Measurements from ENCODE around the gene ADGRA1.
A peak's percentile ranks its signal among the peaks of the same experiment; 100 is the strongest.

Gene ADGRA1

DNA sequence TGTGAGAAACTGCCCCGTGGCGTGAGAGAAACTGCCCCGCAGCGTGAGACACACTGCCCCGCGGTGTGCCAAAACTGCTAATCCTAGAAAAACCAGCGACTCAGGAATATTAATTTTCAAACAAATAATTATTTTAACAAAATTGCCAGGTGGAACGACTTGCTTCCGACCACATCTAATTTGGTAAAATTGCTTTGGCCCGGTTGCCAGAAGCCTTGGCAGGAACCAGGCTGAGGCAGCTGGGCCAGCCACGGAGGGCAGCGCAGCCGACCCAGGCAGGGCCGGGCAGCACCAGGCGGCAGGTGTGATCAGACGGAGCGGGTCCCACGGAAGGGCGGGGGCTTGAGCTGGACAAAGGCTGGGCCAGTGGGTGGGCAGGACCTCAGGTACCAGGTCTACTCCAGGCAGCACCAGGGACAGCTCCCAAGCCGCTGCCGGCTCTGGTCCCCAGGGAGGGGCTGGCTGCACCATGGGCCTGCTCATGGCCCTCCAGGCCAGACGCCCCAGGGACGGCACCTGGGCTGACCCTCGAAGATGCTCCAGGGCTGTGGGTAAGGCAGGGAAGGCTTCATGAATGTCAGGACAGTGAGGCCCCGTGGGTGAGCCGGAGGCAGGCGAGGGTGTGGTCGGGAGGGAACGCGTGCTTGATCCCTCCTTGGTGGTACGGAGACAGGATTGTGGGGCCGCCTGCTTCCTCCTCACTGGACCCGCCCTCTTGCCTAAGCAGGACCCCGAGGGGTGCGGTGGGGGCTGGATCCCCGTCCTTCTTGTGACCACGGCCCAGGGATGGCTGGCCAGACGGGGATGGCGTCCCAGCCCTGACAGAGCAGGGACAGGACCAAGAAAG is 7.7 kb upstream of the ADGRA1 start:
- TF ChIP-seq ZNF174 (tag by site-specific recombination; IDR thresholded peaks at IDR 0.05), result no peak
- 0 out of 2 replicates have a peak, but pooled peaks have one; percentile 17 for TF ChIP-seq ZNF335 (tag by site-specific recombination; conservative IDR thresholded peaks at IDR 0.05)
- TF ChIP-seq, protein P1, sequence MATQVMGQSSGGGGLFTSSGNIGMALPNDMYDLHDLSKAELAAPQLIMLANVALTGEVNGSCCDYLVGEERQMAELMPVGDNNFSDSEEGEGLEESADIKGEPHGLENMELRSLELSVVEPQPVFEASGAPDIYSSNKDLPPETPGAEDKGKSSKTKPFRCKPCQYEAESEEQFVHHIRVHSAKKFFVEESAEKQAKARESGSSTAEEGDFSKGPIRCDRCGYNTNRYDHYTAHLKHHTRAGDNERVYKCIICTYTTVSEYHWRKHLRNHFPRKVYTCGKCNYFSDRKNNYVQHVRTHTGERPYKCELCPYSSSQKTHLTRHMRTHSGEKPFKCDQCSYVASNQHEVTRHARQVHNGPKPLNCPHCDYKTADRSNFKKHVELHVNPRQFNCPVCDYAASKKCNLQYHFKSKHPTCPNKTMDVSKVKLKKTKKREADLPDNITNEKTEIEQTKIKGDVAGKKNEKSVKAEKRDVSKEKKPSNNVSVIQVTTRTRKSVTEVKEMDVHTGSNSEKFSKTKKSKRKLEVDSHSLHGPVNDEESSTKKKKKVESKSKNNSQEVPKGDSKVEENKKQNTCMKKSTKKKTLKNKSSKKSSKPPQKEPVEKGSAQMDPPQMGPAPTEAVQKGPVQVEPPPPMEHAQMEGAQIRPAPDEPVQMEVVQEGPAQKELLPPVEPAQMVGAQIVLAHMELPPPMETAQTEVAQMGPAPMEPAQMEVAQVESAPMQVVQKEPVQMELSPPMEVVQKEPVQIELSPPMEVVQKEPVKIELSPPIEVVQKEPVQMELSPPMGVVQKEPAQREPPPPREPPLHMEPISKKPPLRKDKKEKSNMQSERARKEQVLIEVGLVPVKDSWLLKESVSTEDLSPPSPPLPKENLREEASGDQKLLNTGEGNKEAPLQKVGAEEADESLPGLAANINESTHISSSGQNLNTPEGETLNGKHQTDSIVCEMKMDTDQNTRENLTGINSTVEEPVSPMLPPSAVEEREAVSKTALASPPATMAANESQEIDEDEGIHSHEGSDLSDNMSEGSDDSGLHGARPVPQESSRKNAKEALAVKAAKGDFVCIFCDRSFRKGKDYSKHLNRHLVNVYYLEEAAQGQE (tag by site-specific recombination; IDR thresholded peaks at IDR 0.05), result peak; percentile 98
- TF ChIP-seq GFI1B (tag by site-specific recombination; IDR thresholded peaks at IDR 0.05), result no peak
- TF ChIP-seq ZNF654 (tag by site-specific recombination; IDR thresholded peaks at IDR 0.05; ENCODE audit: low read depth), result no peak
- TF ChIP-seq BCL11A (tag by site-specific recombination; IDR thresholded peaks at IDR 0.05; ENCODE audit: low read depth), result no peak
- no peak for TF ChIP-seq ZNF701 (tag by site-specific recombination; IDR thresholded peaks at IDR 0.05)
- peak; percentile 9; the same call in 1 of the 2 replicates for TF ChIP-seq SP2 (tag by site-specific recombination; IDR thresholded peaks at IDR 0.05)
- no peak for TF ChIP-seq ZNF621 (tag by site-specific recombination; IDR thresholded peaks at IDR 0.05)
- Histone ChIP-seq H3K36me3 (ENCODE audit: control insufficient read depth in 2 of 2, insufficient read depth in 1 of 2, low read length in 2 of 2) (no peaks in the 10 kb centered on the region), H3K27ac (ENCODE audit: extremely low read depth, low read depth, low read length) (no peak overlapping the region), H3K4me1 (ENCODE audit: control insufficient read depth, insufficient read depth, low read length) (no peaks in the 10 kb centered on the region), H3K9me3 (ENCODE audit: control insufficient read depth, insufficient read depth, low read depth, low read length) (no peaks in the 10 kb centered on the region), H3K4me3 (ENCODE audit: low read depth, low read length) (no peak overlapping the region)
- ChIA-PET CTCF (no interaction called here), POLR2A (no interaction called here)

DNA sequence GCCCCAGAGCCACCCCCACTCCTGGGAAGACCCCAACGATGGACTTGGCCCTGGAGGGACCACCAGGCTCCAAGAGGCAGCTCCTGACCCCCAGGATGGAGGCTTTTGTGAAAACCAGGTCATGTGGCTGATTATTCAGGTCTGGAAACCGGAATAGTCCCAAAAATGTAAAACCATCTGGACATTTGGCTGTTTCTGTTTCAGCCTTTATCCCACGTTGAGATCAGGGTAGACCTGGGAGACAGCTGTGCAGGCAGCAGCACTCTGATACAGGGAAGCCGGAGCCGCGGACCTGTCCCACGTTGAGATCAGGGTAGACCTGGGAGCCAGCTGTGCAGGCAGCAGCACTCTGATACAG is 7.1 kb upstream of the ADGRA1 start:
- Histone ChIP-seq H3K4me3 (ENCODE audit: low read depth, low read length) (no peak overlapping the region), H3K4me1 (ENCODE audit: control insufficient read depth, insufficient read depth, low read length) (no peaks in the 10 kb centered on the region), H3K9me3 (ENCODE audit: control insufficient read depth, insufficient read depth, low read depth, low read length) (no peaks in the 10 kb centered on the region), H3K27ac (ENCODE audit: extremely low read depth, low read depth, low read length) (no peak overlapping the region), H3K36me3 (ENCODE audit: control insufficient read depth in 2 of 2, insufficient read depth in 1 of 2, low read length in 2 of 2) (no peaks in the 10 kb centered on the region)
- no peak for TF ChIP-seq ZNF19 (tag by site-specific recombination; IDR thresholded peaks at IDR 0.05; ENCODE audit: low read depth)
- TF ChIP-seq ZNF48 (tag by site-specific recombination; IDR thresholded peaks at IDR 0.05), result no peak
- TF ChIP-seq, protein P2, sequence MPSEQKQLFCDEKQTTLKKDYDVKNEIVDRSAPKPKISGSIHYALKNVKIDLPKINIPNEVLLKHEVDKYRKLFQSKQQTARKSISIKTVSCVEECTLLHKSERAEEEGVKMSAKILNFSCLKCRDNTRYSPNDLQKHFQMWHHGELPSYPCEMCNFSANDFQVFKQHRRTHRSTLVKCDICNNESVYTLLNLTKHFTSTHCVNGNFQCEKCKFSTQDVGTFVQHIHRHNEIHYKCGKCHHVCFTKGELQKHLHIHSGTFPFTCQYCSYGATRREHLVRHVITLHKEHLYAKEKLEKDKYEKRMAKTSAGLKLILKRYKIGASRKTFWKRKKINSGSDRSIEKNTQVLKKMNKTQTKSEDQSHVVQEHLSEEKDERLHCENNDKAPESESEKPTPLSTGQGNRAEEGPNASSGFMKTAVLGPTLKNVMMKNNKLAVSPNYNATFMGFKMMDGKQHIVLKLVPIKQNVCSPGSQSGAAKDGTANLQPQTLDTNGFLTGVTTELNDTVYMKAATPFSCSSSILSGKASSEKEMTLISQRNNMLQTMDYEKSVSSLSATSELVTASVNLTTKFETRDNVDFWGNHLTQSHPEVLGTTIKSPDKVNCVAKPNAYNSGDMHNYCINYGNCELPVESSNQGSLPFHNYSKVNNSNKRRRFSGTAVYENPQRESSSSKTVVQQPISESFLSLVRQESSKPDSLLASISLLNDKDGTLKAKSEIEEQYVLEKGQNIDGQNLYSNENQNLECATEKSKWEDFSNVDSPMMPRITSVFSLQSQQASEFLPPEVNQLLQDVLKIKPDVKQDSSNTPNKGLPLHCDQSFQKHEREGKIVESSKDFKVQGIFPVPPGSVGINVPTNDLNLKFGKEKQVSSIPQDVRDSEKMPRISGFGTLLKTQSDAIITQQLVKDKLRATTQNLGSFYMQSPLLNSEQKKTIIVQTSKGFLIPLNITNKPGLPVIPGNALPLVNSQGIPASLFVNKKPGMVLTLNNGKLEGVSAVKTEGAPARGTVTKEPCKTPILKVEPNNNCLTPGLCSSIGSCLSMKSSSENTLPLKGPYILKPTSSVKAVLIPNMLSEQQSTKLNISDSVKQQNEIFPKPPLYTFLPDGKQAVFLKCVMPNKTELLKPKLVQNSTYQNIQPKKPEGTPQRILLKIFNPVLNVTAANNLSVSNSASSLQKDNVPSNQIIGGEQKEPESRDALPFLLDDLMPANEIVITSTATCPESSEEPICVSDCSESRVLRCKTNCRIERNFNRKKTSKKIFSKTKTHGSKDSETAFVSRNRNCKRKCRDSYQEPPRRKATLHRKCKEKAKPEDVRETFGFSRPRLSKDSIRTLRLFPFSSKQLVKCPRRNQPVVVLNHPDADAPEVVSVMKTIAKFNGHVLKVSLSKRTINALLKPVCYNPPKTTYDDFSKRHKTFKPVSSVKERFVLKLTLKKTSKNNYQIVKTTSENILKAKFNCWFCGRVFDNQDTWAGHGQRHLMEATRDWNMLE (tag by site-specific recombination; conservative IDR thresholded peaks at IDR 0.05; ENCODE audit: low read depth), result no peak
- TF ChIP-seq ZNF426 (tag by site-specific recombination; IDR thresholded peaks at IDR 0.05), result no peak
- TF ChIP-seq ZNF610 (tag by site-specific recombination; IDR thresholded peaks at IDR 0.05; ENCODE audit: borderline replicate concordance), result no peak
- TF ChIP-seq GLIS1 (tag by site-specific recombination; IDR thresholded peaks at IDR 0.05), result no peak
- no peak for TF ChIP-seq SP2 (tag by site-specific recombination; IDR thresholded peaks at IDR 0.05)
- CTCF ChIA-PET, result no interaction called here
- POLR2A ChIA-PET, result no interaction called here
